Stimulated activated CD8-positive, alpha-beta memory T cell treated with anti-CD3 and anti-CD28 coated beads, Interleukin-4, amount 100 ng/mL, for 4 hours (primary cell): ENCODE results near the gene PEAK3.

Source experiments
- DNase-seq, 2 donors: peaks; one replicate each; pipeline ENCODE4 v3.0.0-alpha.2; 2020; ENCODE audit warnings: low read depth in 2 of 2, low spot score in 1 of 2

The PEAK3 gene

GRCh38 chr19:2315818-2316353 is 33.9 kb upstream of the PEAK3 start:
- no peak for DNase-seq

- DNase-seq = no peak
Measured at GRCh38 chr19:2315121-2315817, 33.3 kb upstream of the PEAK3 start.

- DNase-seq = no peak
Measured at GRCh38 chr19:2312820-2313501, 31.0 kb upstream of the PEAK3 start.

- DNase-seq = no peak
Measured at GRCh38 chr19:2311093-2311492, 29.1 kb upstream of the PEAK3 start.

- no peak for DNase-seq
Measured at GRCh38 chr19:2309734-2310362, 27.9 kb upstream of the PEAK3 start.

- no peak for DNase-seq
Measured at GRCh38 chr19:2308114-2308556, 26.2 kb upstream of the PEAK3 start, which contains the start of gene LINGO3. TSS of gene LINGO3 (minus strand) at chr19:2308154. CDS start at chr19:2291776, 16,378 bp downstream.

GRCh38 chr19:2307518-2308012 is 25.6 kb upstream of the PEAK3 start:
- no peak for DNase-seq

- DNase-seq = no peak
Measured at GRCh38 chr19:2306971-2307370, 25.0 kb upstream of the PEAK3 start.

GRCh38 chr19:2306281-2306806 is 24.4 kb upstream of the PEAK3 start:
- no peak for DNase-seq

GRCh38 chr19:2305452-2306280 is 23.7 kb upstream of the PEAK3 start:
- DNase-seq = no peak

- DNase-seq = no peak
Measured at GRCh38 chr19:2303211-2303798, 21.3 kb upstream of the PEAK3 start.

- no peak for DNase-seq
Measured at GRCh38 chr19:2302319-2303210, 20.6 kb upstream of the PEAK3 start.

- no peak for DNase-seq
Measured at GRCh38 chr19:2300533-2300932, 18.6 kb upstream of the PEAK3 start.

- DNase-seq = no peak
Measured at GRCh38 chr19:2296141-2296540, 14.2 kb upstream of the PEAK3 start.

GRCh38 chr19:2294687-2295335 is 12.8 kb upstream of the PEAK3 start:
- no peak for DNase-seq

- no peak for DNase-seq
Measured at GRCh38 chr19:2291185-2291751, 9.3 kb upstream of the PEAK3 start.

- no peak for DNase-seq
Measured at GRCh38 chr19:2290441-2291184, 8.6 kb upstream of the PEAK3 start.
